ENCODE measurements around the gene HSPA6.
"Not testable (repeated sequence)": the region's sequence is repeated elsewhere in the genome, so short reads cannot be mapped to it uniquely, and the experiment has no call there.

The HSPA6 gene

GRCh38 chr1:161530671-161531641 is 6.6 kb downstream of the HSPA6 start:
- H3K4me1 ChIP-seq, H3K36me3 ChIP-seq, H3K9me3 ChIP-seq, H3K27me3 ChIP-seq: not testable (repeated sequence)
- peak; percentile 86 for DNase-seq
- H3K4me3 ChIP-seq (ENCODE audit: low read depth, low read length), result peak overlapping the region; percentile 62

GRCh38 chr1:161531986-161532643 is 7.8 kb downstream of the HSPA6 start:
- Histone ChIP-seq H3K27me3 (no peaks in the 10 kb centered on the region), H3K36me3 (no peaks in the 10 kb centered on the region), H3K4me1 (no peaks in the 10 kb centered on the region), H3K9me3 (no peaks in the 10 kb centered on the region), H3K4me3 (ENCODE audit: low read depth, low read length) (peak overlapping the region; percentile 62)
- no peak for DNase-seq
- no peak for TF ChIP-seq CTCF (IDR thresholded peaks at IDR 0.05; ENCODE audit: low read depth, low read length)

- DNase-seq, result not testable (repeated sequence)
Observed at GRCh38 chr1:161532644-161533567, 8.6 kb downstream of the HSPA6 start.

GRCh38 chr1:161537068-161537669 is 12.8 kb downstream of the HSPA6 start:
- not testable (repeated sequence) for H3K4me3 ChIP-seq (ENCODE audit: low read depth, low read length); H3K9me3 ChIP-seq; H3K36me3 ChIP-seq; H3K27me3 ChIP-seq; DNase-seq; H3K4me1 ChIP-seq

More at GRCh38 chr1:161532644-161533567, 8.6 kb downstream of the HSPA6 start:
- H3K9me3 ChIP-seq, H3K36me3 ChIP-seq, H3K4me1 ChIP-seq, H3K27me3 ChIP-seq: not testable (repeated sequence)
- peak overlapping the region; percentile 15 for H3K4me3 ChIP-seq (ENCODE audit: low read depth, low read length)

- not testable (repeated sequence) for H3K36me3 ChIP-seq
Observed at GRCh38 chr1:161538925-161539479, 14.7 kb downstream of the HSPA6 start.

GRCh38 chr1:161539731-161540569 is 15.6 kb downstream of the HSPA6 start:
- not testable (repeated sequence) for H3K36me3 ChIP-seq, H3K4me1 ChIP-seq, H3K9me3 ChIP-seq, H3K27me3 ChIP-seq
- TF ChIP-seq CTCF (IDR thresholded peaks at IDR 0.05; ENCODE audit: low read depth, low read length), result peak; percentile 12; the same call in 1 of the 2 replicates
- DNase-seq, result peak; percentile 87
- H3K4me3 ChIP-seq (ENCODE audit: low read depth, low read length), result peak overlapping the region; percentile 76

More at GRCh38 chr1:161538925-161539479, 14.7 kb downstream of the HSPA6 start:
- not testable (repeated sequence) for H3K4me1 ChIP-seq, DNase-seq, H3K27me3 ChIP-seq, H3K9me3 ChIP-seq
- H3K4me3 ChIP-seq (ENCODE audit: low read depth, low read length), result peak overlapping the region; percentile 76

GRCh38 chr1:161540570-161540960 is 16.2 kb downstream of the HSPA6 start:
- not testable (repeated sequence) for H3K27me3 ChIP-seq, DNase-seq, H3K36me3 ChIP-seq, H3K4me1 ChIP-seq, H3K9me3 ChIP-seq
- peak overlapping the region; percentile 76 for H3K4me3 ChIP-seq (ENCODE audit: low read depth, low read length)

GRCh38 chr1:161542091-161542559 is 17.8 kb downstream of the HSPA6 start:
- H3K27me3 ChIP-seq; H3K4me3 ChIP-seq (ENCODE audit: low read depth, low read length); DNase-seq; H3K9me3 ChIP-seq; H3K36me3 ChIP-seq; H3K4me1 ChIP-seq: not testable (repeated sequence)

- H3K9me3 ChIP-seq; H3K36me3 ChIP-seq; H3K27me3 ChIP-seq; H3K4me3 ChIP-seq (ENCODE audit: low read depth, low read length); DNase-seq; H3K4me1 ChIP-seq: not testable (repeated sequence)
Observed at GRCh38 chr1:161543125-161543524, 18.8 kb downstream of the HSPA6 start.

- H3K36me3 ChIP-seq; H3K4me3 ChIP-seq (ENCODE audit: low read depth, low read length); H3K9me3 ChIP-seq; H3K27me3 ChIP-seq; DNase-seq; H3K4me1 ChIP-seq: not testable (repeated sequence)
Observed at GRCh38 chr1:161545005-161545731, 20.8 kb downstream of the HSPA6 start.

Measured in BE2C (cell line).